Measurements from ENCODE around the gene NPLOC4.

Gene NPLOC4

GRCh38 chr17:81583589-81584342 lies 53.1 kb downstream of the NPLOC4 start:
- no peak for DNase-seq (ENCODE audit: low spot score)

- no peak for DNase-seq (ENCODE audit: low spot score)
Measured at GRCh38 chr17:81582749-81583148, 54.2 kb downstream of the NPLOC4 start.

GRCh38 chr17:81582341-81582740 lies 54.6 kb downstream of the NPLOC4 start:
- DNase-seq (ENCODE audit: low spot score): no peak

GRCh38 chr17:81581758-81582157 lies 55.2 kb downstream of the NPLOC4 start:
- DNase-seq (ENCODE audit: low spot score): no peak

- DNase-seq (ENCODE audit: low spot score): no peak
Measured at GRCh38 chr17:81580481-81580880, 56.4 kb downstream of the NPLOC4 start.

GRCh38 chr17:81579821-81580321 lies 57.0 kb downstream of the NPLOC4 start:
- no peak for DNase-seq (ENCODE audit: low spot score)

- DNase-seq (ENCODE audit: low spot score): no peak
Measured at GRCh38 chr17:81579298-81579697, 57.6 kb downstream of the NPLOC4 start.

GRCh38 chr17:81578561-81579225 lies 58.2 kb downstream of the NPLOC4 start:
- no peak for DNase-seq (ENCODE audit: low spot score)

- no peak for DNase-seq (ENCODE audit: low spot score)
Measured at GRCh38 chr17:81578038-81578441, 58.9 kb downstream of the NPLOC4 start.

GRCh38 chr17:81577278-81578000 lies 59.5 kb downstream of the NPLOC4 start:
- no peak for DNase-seq (ENCODE audit: low spot score)

- DNase-seq (ENCODE audit: low spot score): no peak
Measured at GRCh38 chr17:81576621-81577277, 60.2 kb downstream of the NPLOC4 start.

- no peak for DNase-seq (ENCODE audit: low spot score)
Measured at GRCh38 chr17:81575836-81576235, 61.1 kb downstream of the NPLOC4 start.

GRCh38 chr17:81574643-81574956 lies 62.3 kb downstream of the NPLOC4 start:
- DNase-seq (ENCODE audit: low spot score): no peak

- DNase-seq (ENCODE audit: low spot score): no peak
Measured at GRCh38 chr17:81573794-81574642, 62.9 kb downstream of the NPLOC4 start.

GRCh38 chr17:81572563-81573168 lies 64.2 kb downstream of the NPLOC4 start:
- DNase-seq (ENCODE audit: low spot score): no peak

GRCh38 chr17:81570964-81571363 lies 65.9 kb downstream of the NPLOC4 start:
- DNase-seq (ENCODE audit: low spot score): no peak

GRCh38 chr17:81569986-81570514 lies 66.9 kb downstream of the NPLOC4 start:
- DNase-seq (ENCODE audit: low spot score): no peak

GRCh38 chr17:81568416-81568815 lies 68.5 kb downstream of the NPLOC4 start:
- no peak for DNase-seq (ENCODE audit: low spot score)

GRCh38 chr17:81567191-81567590 lies 69.7 kb downstream of the NPLOC4 start:
- no peak for DNase-seq (ENCODE audit: low spot score)

- no peak for DNase-seq (ENCODE audit: low spot score)
Measured at GRCh38 chr17:81566461-81567126, 70.3 kb downstream of the NPLOC4 start.

All from activated CD4-positive, alpha-beta T cell treated with anti-CD3 and anti-CD28 coated beads, Interleukin-2, Interleukin-4, amounts not matched to agents 100 ng/mL and 50 ng/mL, durations not matched to agents 16 hours and 8 hours (primary cell).